NCI-H446 (cell line): Measurements from ENCODE around the gene KANTR.
"Not testable (repeated sequence)": the region's sequence is repeated elsewhere in the genome, so short reads cannot be mapped to it uniquely, and the experiment has no call there.

ENCODE experiments used
- DNase-seq, 2 experiments: peaks; one replicate each; lab custom pipeline; 2025; lab: John Stamatoyannopoulos, UW

Gene KANTR

DNA sequence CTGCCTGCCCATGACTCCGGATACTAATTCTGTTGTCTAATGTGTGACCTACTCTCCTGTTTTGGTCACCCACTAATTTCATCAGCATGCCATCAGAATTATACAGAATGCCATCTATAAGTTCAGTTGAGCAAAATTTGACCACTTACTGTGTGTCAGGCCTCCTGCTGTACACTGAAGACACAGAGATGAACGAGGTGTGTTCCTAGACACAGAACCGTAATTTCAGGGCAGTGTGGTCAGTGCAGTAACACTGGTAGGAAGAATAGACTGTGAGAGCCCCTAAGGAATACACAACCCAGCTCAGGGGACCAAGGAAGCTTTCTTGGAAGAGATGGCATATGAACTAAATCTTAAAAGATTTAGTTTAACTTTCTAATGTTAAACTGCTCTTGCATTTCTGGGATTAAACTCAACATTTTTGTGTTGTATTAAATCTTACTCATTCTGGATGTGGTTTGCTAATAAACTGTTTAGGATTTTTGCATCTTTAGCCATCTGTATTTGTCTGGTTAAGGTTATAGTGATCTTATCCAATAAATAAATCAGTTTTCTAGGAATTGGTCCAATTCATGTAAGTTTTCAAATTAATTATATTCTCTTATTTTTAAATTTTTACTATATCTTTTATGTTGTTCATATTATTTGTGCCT is 34.3 kb downstream of the KANTR start:
- DNase-seq = no peak

DNA sequence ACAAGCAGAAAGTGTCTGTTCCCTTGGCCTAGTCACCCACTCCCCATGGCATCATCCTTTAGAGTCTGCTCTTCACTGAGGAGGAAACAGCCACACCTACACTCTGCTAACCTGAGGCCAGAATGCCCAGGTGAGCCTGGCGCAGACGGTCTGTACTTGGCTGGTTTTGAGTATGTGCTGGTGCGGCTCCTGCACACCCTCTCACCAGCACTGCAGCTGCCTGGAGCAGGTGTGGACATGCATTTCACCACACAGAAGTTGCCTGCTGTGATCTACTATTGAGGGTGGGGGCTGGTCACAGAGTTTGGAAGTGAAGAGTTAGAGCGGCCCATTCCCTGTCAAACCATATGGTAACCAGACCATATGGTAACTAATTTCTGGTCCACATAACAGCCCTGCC is 39.5 kb downstream of the KANTR start:
- DNase-seq = no peak

DNA sequence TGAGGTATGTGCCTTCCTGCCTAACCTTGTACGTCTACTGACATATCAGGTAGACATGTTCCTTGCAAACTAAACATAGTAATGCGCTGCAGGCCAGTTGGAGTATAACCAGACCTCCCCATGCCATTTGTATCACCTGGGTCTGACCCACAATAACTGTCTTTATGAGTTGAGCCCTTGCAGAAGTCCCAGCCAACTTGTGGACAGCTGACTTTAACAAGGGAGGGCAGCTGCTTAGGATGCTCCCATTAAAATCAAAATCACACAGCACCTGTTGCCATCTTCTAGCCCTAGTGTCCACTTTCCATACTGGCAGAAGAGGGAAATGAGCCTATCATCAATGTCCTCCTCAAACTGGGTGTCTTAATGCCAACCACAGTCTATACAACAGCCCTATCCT is 41.6 kb downstream of the KANTR start:
- DNase-seq = no peak

DNA sequence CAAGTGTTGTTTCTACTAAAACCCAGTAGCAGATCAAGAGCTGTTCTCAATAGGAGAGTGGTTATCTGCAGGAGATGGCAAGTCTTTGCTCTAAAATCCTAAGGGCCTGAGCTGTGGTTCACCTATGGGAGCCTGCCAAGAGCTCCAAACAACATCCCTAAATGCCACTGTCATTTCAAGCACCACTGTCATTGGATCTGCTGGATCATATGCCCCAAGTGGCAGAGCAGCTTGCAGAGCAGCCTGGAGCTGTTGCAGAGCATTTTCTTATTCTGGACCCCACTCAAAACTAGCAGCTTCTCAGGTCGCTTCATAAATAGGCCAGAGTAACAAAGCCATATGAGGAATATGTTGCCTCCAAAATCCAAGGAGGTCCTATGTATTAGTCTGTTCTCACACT is 59.6 kb downstream of the KANTR start:
- no peak for DNase-seq

DNA sequence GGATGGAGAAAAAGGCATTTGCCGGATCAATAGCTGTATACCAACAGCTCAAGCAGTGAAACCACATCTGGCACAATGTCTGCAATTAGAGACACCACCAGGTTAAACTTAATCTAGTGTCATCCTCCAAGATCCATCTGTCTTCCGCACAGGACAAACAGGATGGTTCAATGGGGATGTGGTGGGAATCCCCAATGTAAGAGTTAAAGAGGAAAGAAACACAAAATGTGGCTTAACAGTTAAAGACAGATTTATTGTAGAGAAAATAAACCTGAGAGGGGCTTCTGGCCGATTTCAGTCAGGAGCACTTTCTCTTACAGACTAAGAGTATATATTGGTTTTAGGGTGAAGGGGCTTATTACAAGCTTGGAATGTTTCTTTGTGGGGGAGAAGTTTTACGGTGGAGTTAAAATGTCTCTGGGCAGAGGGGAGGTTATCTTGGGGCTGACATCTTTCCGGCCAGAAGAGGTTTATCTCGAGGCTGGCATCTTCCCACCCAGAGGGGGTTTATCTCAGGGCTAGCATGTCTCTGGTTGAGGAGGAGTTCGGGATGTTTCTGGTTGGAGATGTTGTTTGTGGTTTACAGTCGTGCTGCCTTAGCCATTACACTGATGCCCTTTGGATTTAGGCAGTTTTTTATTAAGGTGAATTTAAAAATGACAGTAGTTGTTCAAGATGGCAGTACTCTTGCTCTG is 61.7 kb downstream of the KANTR start:
- no peak for DNase-seq

DNA sequence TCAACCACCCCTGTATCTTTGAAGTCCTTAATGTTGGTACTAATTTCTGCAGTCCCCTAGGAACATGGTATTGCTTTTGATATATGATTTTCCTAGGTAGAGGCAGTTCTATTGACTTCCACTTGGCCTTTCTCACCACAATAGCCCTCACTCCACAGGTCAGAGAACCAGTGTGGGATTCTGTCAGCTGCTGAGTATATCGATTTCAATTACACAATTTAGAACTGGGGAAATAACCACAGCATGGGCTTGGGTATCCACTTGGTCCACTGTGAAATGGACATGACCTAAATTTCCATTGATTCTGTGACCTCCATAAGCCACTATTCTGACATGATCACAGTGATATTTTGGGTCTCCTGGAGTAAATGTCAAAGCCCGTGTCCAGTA is 62.3 kb downstream of the KANTR start:
- no peak for DNase-seq

DNA sequence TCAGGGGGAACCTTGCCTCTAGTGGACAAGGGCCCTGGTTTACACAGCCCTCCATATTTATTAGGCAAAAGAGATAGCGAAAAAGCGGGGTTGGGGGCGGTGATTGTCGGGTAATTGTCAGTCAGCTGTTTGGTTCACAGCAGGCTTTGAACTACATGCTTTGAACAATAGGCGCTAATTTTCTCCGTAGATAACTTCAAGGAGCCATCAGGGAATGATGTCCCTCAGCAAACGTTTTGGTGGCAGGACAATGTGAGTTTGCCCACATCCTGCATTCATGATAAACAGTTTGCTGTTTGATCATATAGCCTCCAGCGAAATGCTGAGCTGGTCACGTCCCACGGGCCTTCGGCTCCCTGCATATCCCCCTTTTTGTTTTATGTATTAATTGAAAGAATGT is 65.2 kb downstream of the KANTR start:
- DNase-seq = no peak

DNA sequence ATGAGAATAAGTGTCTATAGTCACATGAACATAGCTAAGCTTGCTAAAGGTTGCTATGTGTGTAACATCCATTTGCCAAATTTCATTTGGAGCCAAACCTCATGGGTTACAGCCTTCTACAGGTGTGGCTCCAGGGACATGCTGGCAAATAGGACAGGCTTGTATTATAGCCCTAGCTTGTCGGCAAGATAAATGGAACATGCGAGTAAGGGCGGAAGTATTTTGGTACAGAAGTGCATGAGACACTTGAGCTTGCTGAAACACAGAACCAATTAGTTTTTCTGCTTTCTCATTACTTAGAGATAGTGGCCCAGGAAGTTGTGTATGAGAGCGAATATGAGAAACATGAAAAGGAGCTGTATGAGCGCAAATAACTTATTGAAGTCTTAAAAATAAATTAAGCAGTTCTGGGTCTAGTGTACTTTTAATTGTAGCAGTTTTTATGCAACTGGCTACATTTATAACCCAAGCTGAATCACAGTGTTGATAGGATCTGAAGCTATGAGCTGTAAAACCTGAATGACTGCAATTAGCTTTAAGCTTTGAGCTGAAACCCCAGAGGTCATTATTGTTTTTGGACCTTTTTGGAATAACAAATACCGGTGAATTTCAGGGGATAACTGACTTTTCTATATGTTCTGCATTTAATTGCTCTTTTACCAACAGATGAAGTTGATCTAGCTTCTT is 66.5 kb downstream of the KANTR start:
- DNase-seq = no peak

DNA sequence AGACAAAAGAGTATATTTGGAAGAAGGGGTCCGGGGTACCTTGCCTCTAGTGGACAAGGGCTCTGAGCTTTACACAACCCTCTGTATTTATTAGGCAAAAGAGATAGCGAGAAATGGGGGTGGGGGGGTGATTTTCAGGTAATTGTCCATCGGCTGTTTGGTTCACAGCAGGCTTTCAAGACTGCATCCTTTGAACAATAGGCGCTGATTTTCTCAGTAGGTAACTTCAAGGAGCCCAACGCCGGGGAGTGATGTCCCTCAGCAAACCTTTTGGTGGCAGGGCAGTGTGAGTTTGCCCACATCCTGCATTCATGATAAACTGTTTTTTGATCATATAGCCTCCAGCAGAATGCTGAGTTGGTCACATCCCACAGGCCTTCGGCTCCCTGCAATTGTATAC is 69.5 kb downstream of the KANTR start:
- DNase-seq = no peak

DNA sequence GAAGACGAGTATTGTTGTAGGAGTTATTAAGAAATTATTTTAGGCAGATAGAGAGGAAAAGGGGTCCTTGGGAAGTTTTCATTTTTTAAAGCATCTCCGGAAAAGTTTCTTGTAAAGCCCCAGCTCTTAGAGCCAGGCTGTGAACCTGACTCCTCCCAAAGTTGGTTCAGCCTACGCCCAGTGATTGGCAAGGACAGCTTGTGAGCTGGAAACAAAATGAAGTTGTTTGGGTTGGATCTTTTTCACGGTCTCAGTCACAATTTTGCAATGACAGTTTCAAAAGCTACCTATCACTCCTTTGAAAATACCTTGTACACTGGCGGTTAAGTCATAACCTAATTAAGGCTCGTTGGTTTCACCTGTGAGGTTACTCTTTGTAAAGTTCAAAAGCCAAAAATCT is 70.6 kb downstream of the KANTR start:
- not testable (repeated sequence) for DNase-seq

DNA sequence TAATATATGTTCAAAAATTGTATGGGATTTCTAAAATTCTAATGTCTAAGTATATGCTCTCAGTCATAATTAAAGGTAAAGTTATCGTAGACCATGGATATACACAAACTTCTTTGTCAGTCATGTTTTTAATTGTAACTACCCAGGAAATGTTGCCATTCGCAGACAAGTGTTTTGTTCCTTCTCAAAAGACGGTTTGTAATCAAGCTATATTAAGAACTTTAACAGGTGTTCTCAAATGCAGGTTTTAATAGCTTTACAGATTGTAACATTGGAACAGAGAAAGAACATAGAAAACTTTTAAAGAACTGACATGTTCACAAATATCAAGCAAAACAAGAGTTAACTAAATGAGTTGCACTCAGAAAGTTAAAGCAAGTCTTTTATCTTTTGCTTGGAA is 72.2 kb downstream of the KANTR start:
- DNase-seq = no peak

DNA sequence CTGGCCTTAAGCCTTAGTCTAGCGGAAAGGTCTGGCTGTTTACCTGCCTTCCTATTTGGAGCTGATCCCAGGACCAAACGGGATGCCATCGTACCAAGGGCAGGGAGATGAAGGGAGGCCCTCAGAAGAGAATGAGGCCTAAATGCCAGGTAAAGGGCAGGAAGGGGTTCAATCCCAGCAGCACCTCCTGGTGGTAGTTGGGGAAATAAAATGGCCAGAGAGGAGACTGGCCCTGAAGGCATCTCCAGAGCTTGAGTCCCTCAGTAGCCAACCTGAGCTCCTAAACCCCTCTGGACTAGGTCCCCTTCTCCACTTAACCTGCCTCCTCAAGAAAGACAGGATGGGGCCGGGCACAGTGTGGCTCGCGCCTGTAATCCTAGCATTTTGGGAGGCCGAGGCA is 77.4 kb downstream of the KANTR start:
- no peak for DNase-seq
